Measurements from ENCODE around the gene POMT2. TPM values are rescaled to one million over a fixed set of nuclear protein-coding genes. Genes with fewer than 3 reads are reported as not detected.

Gene POMT2
- polyA plus RNA-seq, 1 of the 3 experiments (the other 2 are of a cell fraction) = 19.9 TPM

- Histone ChIP-seq H3K27me3 (ENCODE audit: insufficient read depth) (no peaks in the 10 kb centered on the region), H3K9me2 (no peaks in the 10 kb centered on the region), H3K4me1 (ENCODE audit: control insufficient read depth in 1 of 2, insufficient read depth in 2 of 2, low read depth in 1 of 2, low read length in 1 of 2) (peaks cover 0 to 13% of the 10 kb centered on the region in 2 experiments; a peak in 2 of 4 replicates), H3K27ac (ENCODE audit: low read depth in 2 of 2, low read length in 1 of 2) (no peak overlapping the region), H3F3A (replicated peaks; ENCODE audit: insufficient read depth) (peaks cover 3% of the 10 kb centered on the region), H3K4me3 (ENCODE audit: low read depth in 2 of 2, low read length in 1 of 2) (no peak overlapping the region), H3K9me3 (no peaks in the 10 kb centered on the region), H2AFZ (ENCODE audit: low read depth) (no peak overlapping the region), H3K9ac (no peak overlapping the region), H3K79me2 (ENCODE audit: insufficient read depth) (peaks cover 12% of the 10 kb centered on the region), H3K4me2 (no peak overlapping the region), H3K36me3 (replicated peaks in 1 of 2; ENCODE audit: control insufficient read depth in 1 of 2, insufficient read depth in 2 of 2, low read length in 1 of 2) (no peaks in the 10 kb centered on the region), H4K20me1 (ENCODE audit: insufficient read depth) (no peaks in the 10 kb centered on the region)
- TF ChIP-seq FOXM1 (IDR thresholded peaks at IDR 0.05; ENCODE audit: low read depth) (no peak), REST (IDR thresholded peaks at IDR 0.05; ENCODE audit: low read depth, low read length) (no peak), RXRA (IDR thresholded peaks at IDR 0.05; ENCODE audit: borderline replicate concordance, low read depth) (no peak), EZH2phosphoT487 (IDR thresholded peaks at IDR 0.05; ENCODE audit: borderline replicate concordance, low read depth) (no peak), NFIC (IDR thresholded peaks at IDR 0.05; ENCODE audit: borderline replicate concordance) (no peak), PBX3 (IDR thresholded peaks at IDR 0.05) (no peak), SIN3A (IDR thresholded peaks at IDR 0.05; ENCODE audit: borderline replicate concordance, low read depth, low read length) (no peak), MAX (IDR thresholded peaks at IDR 0.05; ENCODE audit: low read depth) (no peak), GABPA (IDR thresholded peaks at IDR 0.05; ENCODE audit: low read depth) (no peak), TAF1 (IDR thresholded peaks at IDR 0.05; ENCODE audit: borderline replicate concordance, low read depth, low read length) (no peak), JUND (IDR thresholded peaks at IDR 0.05) (no peak), NRF1 (IDR thresholded peaks at IDR 0.05; ENCODE audit: low read depth, low read length) (no peak), MXI1 (IDR thresholded peaks at IDR 0.05; ENCODE audit: low read depth, low read length) (no peak), CTCF (IDR thresholded peaks at IDR 0.05) (no peak)
- CTCF ChIA-PET = interaction anchor here (1.6 to 2.1 kb wide), 2 partner anchors 9 to 173 kb away, joined by 5 to 10 read pairs; no protein-coding TSS in a partner anchor
- WGBS (ENCODE audit: low lambda C conversion rate) = 94% methylated on average over 3 of the region's 3 CpGs
- POLR2A ChIA-PET = interaction anchor here (1.1 kb wide), 1 partner anchor 53 kb away, joined by 3 read pairs; the partner anchor contains the start of genes SAMD15 and TMED8
- no peak for DNase-seq
Observed at GRCh38 chr14:77324289-77324688, 3.6 kb upstream of the POMT2 start.

Data from SK-N-SH (cell line).